GM12874 (cell line): ENCODE results near the gene APLP2.

ENCODE experiments used
- TF ChIP-seq, protein P1 (sequence below): IDR thresholded peaks from 2 replicates; pipeline ENCODE4 v1.5.1; 2011; ENCODE audit warnings: low read depth, mild to moderate bottlenecking, control low read depth, low read length, moderate library complexity; ENCODE audit not compliant: insufficient read depth

APLP2 gene

DNA sequence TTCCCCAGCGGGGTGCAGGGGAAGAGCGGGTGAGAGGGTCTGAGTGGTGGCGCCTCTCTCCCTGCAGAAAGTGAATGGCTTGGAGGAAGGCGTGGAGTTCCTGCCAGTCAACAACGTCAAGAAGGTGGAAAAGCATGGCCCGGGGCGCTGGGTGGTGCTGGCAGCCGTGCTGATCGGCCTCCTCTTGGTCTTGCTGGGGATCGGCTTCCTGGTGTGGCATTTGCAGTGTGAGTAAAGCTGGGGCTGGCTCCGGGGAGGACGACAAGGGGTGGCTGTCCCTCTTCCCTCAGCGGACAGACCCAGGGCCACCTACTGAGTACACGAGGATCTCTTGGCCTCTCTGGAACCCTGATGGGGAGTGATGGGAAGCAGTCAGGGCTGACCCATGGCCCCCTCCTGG lies 118.4 kb downstream of the APLP2 start:
- TF ChIP-seq, protein P1, sequence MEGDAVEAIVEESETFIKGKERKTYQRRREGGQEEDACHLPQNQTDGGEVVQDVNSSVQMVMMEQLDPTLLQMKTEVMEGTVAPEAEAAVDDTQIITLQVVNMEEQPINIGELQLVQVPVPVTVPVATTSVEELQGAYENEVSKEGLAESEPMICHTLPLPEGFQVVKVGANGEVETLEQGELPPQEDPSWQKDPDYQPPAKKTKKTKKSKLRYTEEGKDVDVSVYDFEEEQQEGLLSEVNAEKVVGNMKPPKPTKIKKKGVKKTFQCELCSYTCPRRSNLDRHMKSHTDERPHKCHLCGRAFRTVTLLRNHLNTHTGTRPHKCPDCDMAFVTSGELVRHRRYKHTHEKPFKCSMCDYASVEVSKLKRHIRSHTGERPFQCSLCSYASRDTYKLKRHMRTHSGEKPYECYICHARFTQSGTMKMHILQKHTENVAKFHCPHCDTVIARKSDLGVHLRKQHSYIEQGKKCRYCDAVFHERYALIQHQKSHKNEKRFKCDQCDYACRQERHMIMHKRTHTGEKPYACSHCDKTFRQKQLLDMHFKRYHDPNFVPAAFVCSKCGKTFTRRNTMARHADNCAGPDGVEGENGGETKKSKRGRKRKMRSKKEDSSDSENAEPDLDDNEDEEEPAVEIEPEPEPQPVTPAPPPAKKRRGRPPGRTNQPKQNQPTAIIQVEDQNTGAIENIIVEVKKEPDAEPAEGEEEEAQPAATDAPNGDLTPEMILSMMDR: no peak

DNA sequence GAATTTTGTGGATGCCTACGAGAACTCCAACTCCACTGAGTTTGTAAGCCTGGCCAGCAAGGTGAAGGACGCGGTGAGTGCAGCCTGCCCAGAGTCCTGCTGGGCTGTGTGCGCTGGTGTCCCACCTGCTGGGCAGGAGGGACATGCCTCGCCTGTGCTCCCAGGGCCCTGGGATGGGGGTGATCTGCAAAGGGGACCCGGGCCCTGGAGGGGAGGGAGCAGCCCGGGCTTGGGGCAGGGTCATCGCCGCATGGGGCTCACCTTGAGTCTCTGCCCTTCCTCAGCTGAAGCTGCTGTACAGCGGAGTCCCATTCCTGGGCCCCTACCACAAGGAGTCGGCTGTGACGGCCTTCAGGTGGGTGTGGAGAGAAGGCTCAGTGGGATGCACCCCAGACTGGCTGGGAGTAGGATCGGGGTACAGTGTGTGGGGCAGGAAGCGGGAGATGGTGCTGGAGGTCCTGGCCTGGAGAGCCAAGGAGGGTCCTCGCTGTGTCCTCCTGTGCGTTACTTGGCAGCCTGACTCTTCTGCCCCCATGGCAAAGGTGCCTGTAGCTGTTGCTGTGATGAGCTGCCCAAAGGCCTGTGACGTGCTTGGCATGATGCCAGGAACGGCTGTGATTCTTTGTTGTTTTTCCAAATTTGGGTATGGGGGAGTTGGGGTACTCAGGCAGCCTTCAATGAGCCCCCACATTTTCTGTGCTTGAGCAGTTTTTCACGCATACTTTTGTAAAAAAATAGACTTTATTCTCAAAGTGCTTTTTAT lies 119.1 kb downstream of the APLP2 start:
- TF ChIP-seq, protein P1: no peak

DNA sequence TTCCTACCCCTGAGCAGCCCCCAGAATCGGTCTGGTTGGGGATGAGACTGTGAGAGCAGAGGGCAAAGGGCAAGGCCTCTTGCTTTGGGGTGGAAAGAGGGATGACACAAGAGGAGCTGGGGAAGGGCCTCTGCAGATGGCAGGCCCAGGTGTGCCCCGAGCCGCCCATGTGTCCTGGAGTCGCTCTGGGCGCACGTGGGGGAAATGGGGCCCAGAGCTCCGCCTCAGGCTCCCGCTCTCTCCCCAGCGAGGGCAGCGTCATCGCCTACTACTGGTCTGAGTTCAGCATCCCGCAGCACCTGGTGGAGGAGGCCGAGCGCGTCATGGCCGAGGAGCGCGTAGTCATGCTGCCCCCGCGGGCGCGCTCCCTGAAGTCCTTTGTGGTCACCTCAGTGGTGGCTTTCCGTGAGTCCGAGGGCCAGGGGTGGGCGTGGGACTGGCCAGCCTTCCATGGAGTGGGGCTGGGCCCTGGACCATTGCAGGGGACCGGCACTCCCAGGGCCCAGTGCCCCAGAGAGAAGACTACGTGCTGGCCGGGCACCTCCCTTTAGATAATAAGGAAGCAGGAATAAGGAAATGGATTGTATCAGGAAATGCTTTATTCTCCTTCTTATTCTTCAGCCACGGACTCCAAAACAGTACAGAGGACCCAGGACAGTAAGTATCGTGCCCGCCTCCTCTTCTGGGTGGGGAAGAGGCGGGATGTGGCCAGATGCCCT lies 120.0 kb downstream of the APLP2 start:
- TF ChIP-seq, protein P1: no peak

DNA sequence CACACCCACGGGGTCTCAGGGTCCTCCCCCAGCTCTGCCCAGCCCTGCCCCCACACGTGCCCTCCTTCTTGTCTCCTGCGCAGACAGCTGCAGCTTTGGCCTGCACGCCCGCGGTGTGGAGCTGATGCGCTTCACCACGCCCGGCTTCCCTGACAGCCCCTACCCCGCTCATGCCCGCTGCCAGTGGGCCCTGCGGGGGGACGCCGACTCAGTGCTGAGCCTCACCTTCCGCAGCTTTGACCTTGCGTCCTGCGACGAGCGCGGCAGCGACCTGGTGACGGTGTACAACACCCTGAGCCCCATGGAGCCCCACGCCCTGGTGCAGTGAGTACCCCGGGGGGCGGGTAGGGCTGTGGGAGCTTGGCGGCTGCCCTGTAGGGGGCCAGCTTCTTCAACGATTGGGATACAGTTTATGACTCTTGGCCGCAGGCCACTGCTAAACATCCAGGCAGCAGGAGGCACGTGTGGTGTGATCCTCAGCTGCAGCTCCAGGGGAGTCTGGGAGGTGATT lies 120.7 kb downstream of the APLP2 start:
- TF ChIP-seq, protein P1: no peak

DNA sequence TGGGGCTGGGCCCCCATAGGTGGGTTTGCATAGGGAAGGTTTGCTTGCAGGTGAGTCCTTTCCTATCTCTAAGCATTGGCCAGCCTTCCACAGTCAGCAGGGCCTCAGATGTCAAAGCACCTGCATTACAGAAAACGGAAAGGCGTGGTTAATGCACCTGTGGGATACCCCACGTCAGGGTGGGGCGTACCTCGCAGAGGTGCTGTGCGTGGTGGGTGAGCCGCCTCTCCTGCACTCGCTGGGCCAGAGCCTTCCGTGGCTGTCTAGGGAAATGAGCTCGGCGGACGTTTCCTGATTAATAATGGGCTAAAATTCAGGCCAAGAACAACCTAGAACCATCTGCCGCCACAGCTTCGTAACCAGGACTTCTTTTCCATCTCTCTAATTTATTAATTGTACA lies 122.2 kb downstream of the APLP2 start:
- TF ChIP-seq, protein P1: no peak

DNA sequence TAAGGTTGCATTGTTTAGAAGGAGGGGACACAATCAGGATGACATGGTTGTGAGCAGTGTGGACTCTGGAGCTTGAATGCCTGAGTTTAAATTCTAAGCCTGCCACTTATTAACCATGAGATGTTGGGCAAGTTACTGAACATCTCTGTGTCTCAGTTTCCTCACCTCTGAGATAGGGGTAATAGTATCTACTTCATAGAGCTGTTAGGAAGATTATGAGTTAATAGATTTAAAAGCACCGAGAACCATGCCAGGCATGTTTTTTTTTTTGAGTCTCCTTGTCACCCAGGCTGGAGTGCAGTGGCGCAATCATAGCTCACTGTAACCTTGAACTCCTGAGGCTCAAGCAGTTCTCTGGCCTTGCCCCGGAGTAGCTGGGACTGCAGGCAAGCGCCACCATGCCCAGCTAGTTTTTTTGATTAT lies 123.2 kb downstream of the APLP2 start:
- TF ChIP-seq, protein P1: no peak
